CD4-positive, alpha-beta T cell (primary cell): ENCODE data around the gene MIPOL1. TPM values are rescaled to one million over a fixed set of nuclear protein-coding genes. Genes with fewer than 3 reads are reported as not detected.

Source experiments
- ATAC-seq: fragments of 200-7000 bp; cut with Tn5 transposase; one replicate; pipeline ENCODE4 v1.10.0; 2022; ENCODE audit warnings: mild to moderate bottlenecking; ENCODE audit not compliant: poor library complexity
- CTCF ChIA-PET: fragments of 350-600 bp; sonication (Branson Sonifier 250); formaldehyde crosslinking; loops from one replicate; lab custom pipeline; 2021; ENCODE audit warnings: antibody characterized with exemption, inconsistent platforms; lab: Charles Lee
- POLR2A ChIA-PET: fragments of 350-600 bp; sonication (Branson Sonifier 250); formaldehyde crosslinking; loops from one replicate; lab custom pipeline; 2021; ENCODE audit warnings: antibody characterized with exemption, inconsistent platforms; lab: Charles Lee
- DNase-seq, 14 experiments: peaks; one replicate each; pipeline ENCODE4 v3.0.0-alpha.2; 2013 to 2020; ENCODE audit warnings: mixed read lengths in 2 of 14
- H3K27ac ChIP-seq, 2 donors: one replicate each; pipeline versions ENCODE4 v1.5.1 to v1.7.0; 2013; ENCODE audit warnings: low read length in 2 of 2, low read depth in 1 of 2, mild to moderate bottlenecking in 1 of 2
- H3K27me3 ChIP-seq, 2 experiments: 1 replicate in 1 of 2; 2 replicates in 1 of 2; pipeline versions ENCODE4 v1.6.1 to v1.7.0; 2013; ENCODE audit warnings: low read length in 2 of 2, control low read depth in 1 of 2, mild to moderate bottlenecking in 1 of 2, moderate library complexity in 1 of 2; ENCODE audit not compliant: insufficient read depth in 2 of 2, control insufficient read depth in 1 of 2
- H3K36me3 ChIP-seq: one replicate; pipeline ENCODE4 v1.6.1; 2013; ENCODE audit warnings: low read length, control low read depth; ENCODE audit not compliant: insufficient read depth
- H3K4me1 ChIP-seq: one replicate; pipeline ENCODE4 v1.6.1; 2013; ENCODE audit warnings: low read length, control low read depth; ENCODE audit not compliant: insufficient read depth
- H3K4me3 ChIP-seq: one replicate; pipeline ENCODE4 v1.5.1; 2013; ENCODE audit warnings: mild to moderate bottlenecking, low read length, moderate library complexity
- H3K9me3 ChIP-seq, 2 experiments: 1 replicate in 1 of 2; 2 replicates in 1 of 2; pipeline versions ENCODE4 v1.6.1 to v1.7.0; 2013; ENCODE audit warnings: low read length in 2 of 2, mild to moderate bottlenecking in 2 of 2, control low read depth in 1 of 2, moderate library complexity in 1 of 2; ENCODE audit not compliant: control insufficient read depth in 1 of 2, insufficient read depth in 1 of 2
- H3K27ac Mint-ChIP-seq: one replicate; pipeline ENCODE4 v1.8.0; 2020; ENCODE audit warnings: mixed read lengths
- H3K27me3 Mint-ChIP-seq: one replicate; pipeline ENCODE4 v1.8.0; 2021; ENCODE audit warnings: mixed read lengths
- H3K36me3 Mint-ChIP-seq: one replicate; pipeline ENCODE4 v1.8.0; 2021; ENCODE audit warnings: low read depth, mixed read lengths
- H3K4me1 Mint-ChIP-seq: one replicate; pipeline ENCODE4 v1.8.0; 2021; ENCODE audit warnings: low read depth, mixed read lengths
- H3K4me3 Mint-ChIP-seq: one replicate; pipeline ENCODE4 v1.8.0; 2020; ENCODE audit warnings: mild to moderate bottlenecking, mixed read lengths
- H3K9me3 Mint-ChIP-seq: one replicate; pipeline ENCODE4 v1.8.0; 2020; ENCODE audit warnings: mixed read lengths
- intact Hi-C, 2 experiments: fragments of 100-400 bp; cut with DNase I in 1 of 2; cut with micrococcal nuclease in 1 of 2; formaldehyde crosslinking; loops; one replicate each; pipeline versions ENCODE4 v1.15.1 to v1.9.0; 2023 to 2025; cut with DNase I, micrococcal nuclease
- polyA plus RNA-seq, 2 donors: library from polyadenylated mRNA; unstranded; fragments of 120-200 nt; gene quantifications; one replicate each; pipeline ENCODE4 v1.2.1, GENCODE V29; 2013
- total RNA-seq, 174 experiments: library from RNA in 2 of 174; stranded (reverse) in 2 of 174; gene quantifications; one replicate each; pipeline ENCODE4 v1.2.3 and lab custom pipeline; 2021 to 2026
- TF ChIP-seq, protein P1 (sequence below): fragments of 200-600 bp; IDR thresholded peaks from one replicate; pipeline ENCODE4 v1.8.0; 2022; ENCODE audit warnings: antibody characterized with exemption, mild to moderate bottlenecking

MIPOL1 gene
- total RNA-seq (under 1 TPM in 1 of 2 experiments, not detected in 1; 0.30 TPM), total RNA-seq (lab: John Stamatoyannopoulos, UW) (0 to 1.1 (median 0.26) reads per million in 172 experiments)
- 0.04 TPM for polyA plus RNA-seq (2013, experiment 1 of 2)
- polyA plus RNA-seq (2013, experiment 2 of 2), result 0.18 TPM

- Mint-ChIP-seq H3K4me3 (peak within 1 kb of the TSS; percentile 22), H3K36me3 (no peaks in the 10 kb centered on the region), H3K27ac (no peak within 1 kb of the TSS), H3K9me3 (peaks cover 3% of the 10 kb centered on the region), H3K4me1 (no peaks in the 10 kb centered on the region), H3K27me3 (peaks cover 24% of the 10 kb centered on the region)
- Histone ChIP-seq H3K27ac (no peak within 1 kb of the TSS), H3K4me1 (no peaks in the 10 kb centered on the region), H3K36me3 (no peaks in the 10 kb centered on the region), H3K4me3 (no peak within 1 kb of the TSS), H3K27me3 (peaks cover 0 to 4% of the 10 kb centered on the region in 2 experiments), H3K9me3 (peaks cover 0 to 9% of the 10 kb centered on the region in 2 experiments)
- DNase-seq, result peak in 2 of 14 experiments; percentile 16 to 25
- ATAC-seq, result no peak
- TF ChIP-seq, protein P1, sequence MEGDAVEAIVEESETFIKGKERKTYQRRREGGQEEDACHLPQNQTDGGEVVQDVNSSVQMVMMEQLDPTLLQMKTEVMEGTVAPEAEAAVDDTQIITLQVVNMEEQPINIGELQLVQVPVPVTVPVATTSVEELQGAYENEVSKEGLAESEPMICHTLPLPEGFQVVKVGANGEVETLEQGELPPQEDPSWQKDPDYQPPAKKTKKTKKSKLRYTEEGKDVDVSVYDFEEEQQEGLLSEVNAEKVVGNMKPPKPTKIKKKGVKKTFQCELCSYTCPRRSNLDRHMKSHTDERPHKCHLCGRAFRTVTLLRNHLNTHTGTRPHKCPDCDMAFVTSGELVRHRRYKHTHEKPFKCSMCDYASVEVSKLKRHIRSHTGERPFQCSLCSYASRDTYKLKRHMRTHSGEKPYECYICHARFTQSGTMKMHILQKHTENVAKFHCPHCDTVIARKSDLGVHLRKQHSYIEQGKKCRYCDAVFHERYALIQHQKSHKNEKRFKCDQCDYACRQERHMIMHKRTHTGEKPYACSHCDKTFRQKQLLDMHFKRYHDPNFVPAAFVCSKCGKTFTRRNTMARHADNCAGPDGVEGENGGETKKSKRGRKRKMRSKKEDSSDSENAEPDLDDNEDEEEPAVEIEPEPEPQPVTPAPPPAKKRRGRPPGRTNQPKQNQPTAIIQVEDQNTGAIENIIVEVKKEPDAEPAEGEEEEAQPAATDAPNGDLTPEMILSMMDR, result no peak
- intact Hi-C loops, result no loop called here
- ChIA-PET CTCF (no interaction called here), POLR2A (no interaction called here)
Observed at GRCh38 chr14:37197421-37198272, at the start of gene MIPOL1. MIPOL1 (plus strand) TSS chr14:37197937; CDS start chr14:37247889, 49,952 bp downstream.

- Mint-ChIP-seq H3K4me1 (no peaks in the 10 kb centered on the region), H3K9me3 (peaks cover 5% of the 10 kb centered on the region), H3K36me3 (no peaks in the 10 kb centered on the region), H3K4me3 (no peak overlapping the region), H3K27me3 (no peaks in the 10 kb centered on the region), H3K27ac (no peak overlapping the region)
- no peak overlapping the region for H3K27ac ChIP-seq
- POLR2A ChIA-PET, result no interaction called here
- intact Hi-C loops, result no loop called here
- H3K9me3 ChIP-seq, result peaks cover 6 to 11% of the 10 kb centered on the region in 2 experiments
- no peaks in the 10 kb centered on the region for H3K4me1 ChIP-seq
- H3K4me3 ChIP-seq, result no peak overlapping the region
- DNase-seq (peak in 1 of 14 experiments; percentile 4), ATAC-seq (no peak)
- H3K36me3 ChIP-seq, result no peaks in the 10 kb centered on the region
- H3K27me3 ChIP-seq, result no peaks in the 10 kb centered on the region
- TF ChIP-seq, protein P1, result no peak
- CTCF ChIA-PET, result no interaction called here
Observed at GRCh38 chr14:37150414-37150813, 47.3 kb upstream of the MIPOL1 start.

DNA sequence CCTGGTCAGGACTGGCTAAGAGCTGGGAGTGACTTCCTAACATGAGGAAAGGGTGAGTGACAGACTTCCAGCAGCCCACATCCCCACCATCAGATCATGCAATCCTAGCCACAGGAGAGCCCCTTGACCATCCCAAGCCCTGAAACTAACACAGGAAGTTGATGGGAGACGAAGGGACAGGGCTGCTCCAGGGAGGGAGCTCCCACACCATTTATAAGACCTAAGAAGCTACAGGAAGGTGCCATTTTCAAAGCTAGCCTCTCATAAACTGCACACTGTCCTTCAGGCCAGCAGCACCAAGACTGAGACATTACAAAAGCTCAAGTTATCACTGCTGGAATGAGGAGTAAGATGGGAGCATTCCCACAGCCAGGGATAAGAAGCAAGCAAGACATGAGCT, 44.7 kb upstream of the MIPOL1 start:
- H3K9me3 Mint-ChIP-seq, result peaks cover 10% of the 10 kb centered on the region
- ChIA-PET POLR2A (no interaction called here), CTCF (no interaction called here)
- no peaks in the 10 kb centered on the region for H3K4me1 Mint-ChIP-seq
- H3K27ac Mint-ChIP-seq, result no peak overlapping the region
- intact Hi-C loops, result no loop called here
- TF ChIP-seq, protein P1, result no peak
- Histone ChIP-seq H3K27ac (no peak overlapping the region), H3K4me3 (no peak overlapping the region), H3K27me3 (no peaks in the 10 kb centered on the region), H3K9me3 (peaks cover 9 to 11% of the 10 kb centered on the region in 2 experiments), H3K4me1 (no peaks in the 10 kb centered on the region), H3K36me3 (no peaks in the 10 kb centered on the region)
- ATAC-seq (no peak), DNase-seq (no peak)
- no peak overlapping the region for H3K4me3 Mint-ChIP-seq
- no peaks in the 10 kb centered on the region for H3K36me3 Mint-ChIP-seq
- no peaks in the 10 kb centered on the region for H3K27me3 Mint-ChIP-seq
